Measurements from ENCODE around the gene ISL2.

DNA sequence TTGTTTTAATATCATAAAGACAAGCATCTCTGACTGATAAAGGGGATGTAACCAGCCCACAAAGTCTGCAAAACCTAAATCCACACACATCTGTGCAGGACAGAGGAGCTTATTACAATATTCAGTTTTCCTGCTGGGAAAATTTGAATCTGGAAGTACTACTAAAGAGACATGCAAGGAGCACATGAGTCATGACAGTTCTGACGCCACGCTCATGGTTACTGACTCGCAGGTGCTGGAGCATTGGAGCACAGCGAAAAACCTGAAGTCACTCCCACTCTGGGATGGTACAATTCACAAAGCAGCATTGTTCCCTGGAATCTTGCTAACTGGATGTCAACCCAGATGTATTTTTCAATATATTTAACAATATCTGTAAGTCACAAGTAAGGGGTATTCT lies 7.6 kb upstream of the ISL2 start:
- TF ChIP-seq, protein P1, sequence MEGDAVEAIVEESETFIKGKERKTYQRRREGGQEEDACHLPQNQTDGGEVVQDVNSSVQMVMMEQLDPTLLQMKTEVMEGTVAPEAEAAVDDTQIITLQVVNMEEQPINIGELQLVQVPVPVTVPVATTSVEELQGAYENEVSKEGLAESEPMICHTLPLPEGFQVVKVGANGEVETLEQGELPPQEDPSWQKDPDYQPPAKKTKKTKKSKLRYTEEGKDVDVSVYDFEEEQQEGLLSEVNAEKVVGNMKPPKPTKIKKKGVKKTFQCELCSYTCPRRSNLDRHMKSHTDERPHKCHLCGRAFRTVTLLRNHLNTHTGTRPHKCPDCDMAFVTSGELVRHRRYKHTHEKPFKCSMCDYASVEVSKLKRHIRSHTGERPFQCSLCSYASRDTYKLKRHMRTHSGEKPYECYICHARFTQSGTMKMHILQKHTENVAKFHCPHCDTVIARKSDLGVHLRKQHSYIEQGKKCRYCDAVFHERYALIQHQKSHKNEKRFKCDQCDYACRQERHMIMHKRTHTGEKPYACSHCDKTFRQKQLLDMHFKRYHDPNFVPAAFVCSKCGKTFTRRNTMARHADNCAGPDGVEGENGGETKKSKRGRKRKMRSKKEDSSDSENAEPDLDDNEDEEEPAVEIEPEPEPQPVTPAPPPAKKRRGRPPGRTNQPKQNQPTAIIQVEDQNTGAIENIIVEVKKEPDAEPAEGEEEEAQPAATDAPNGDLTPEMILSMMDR (IDR thresholded peaks at IDR 0.05), result no peak
- TF ChIP-seq POLR2A (IDR thresholded peaks at IDR 0.05), result no peak

Data from Peyer's patch (tissue), 4 donors.